NCI-H1048 (cell line): ENCODE results near the gene APBB1IP.

Experiments used
- DNase-seq: peaks from one replicate; lab custom pipeline; 2025; lab: John Stamatoyannopoulos, UW

The APBB1IP gene

DNA sequence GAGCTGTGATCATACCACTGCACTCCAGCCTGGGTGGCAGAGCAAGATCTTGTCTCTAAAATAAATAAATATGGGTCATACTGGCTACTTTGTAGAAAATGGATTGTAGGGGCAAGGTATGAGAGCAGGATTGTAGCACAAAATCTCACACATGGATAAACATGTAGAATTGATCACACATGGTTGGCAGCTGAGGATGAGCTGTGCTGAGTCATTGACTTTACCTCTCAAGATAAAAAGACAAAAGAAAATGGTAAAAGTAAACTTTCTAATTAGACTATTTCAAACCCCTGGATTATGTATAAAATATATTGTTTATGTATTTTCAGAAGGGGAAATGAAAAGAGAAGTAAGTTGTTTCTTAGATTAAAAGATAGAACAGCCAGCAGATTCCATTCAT, 69.3 kb downstream of the APBB1IP start:
- no peak for DNase-seq

DNA sequence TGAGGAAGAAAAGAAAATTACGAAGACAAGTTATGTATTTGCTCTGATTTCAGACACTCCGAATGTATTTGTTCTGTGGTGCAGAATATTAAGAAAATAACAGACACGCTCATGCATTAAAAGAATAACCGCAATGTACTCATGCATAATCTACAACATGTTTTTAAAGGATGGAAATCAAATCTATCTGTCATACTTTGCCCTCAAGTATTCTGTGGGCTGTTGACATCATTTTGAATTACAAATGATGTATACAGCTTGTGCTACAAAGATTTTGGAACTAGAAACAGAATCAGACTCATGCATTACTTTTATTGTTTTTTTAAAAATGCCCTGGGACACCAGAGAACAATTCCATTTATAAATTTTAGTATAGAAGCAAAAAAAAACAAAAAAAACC, 69.9 kb downstream of the APBB1IP start:
- DNase-seq: no peak

GRCh38 chr10:26509307-26509706, 71.2 kb downstream of the APBB1IP start:
- DNase-seq: no peak

GRCh38 chr10:26513101-26513500, 75.0 kb downstream of the APBB1IP start:
- DNase-seq: no peak

DNA sequence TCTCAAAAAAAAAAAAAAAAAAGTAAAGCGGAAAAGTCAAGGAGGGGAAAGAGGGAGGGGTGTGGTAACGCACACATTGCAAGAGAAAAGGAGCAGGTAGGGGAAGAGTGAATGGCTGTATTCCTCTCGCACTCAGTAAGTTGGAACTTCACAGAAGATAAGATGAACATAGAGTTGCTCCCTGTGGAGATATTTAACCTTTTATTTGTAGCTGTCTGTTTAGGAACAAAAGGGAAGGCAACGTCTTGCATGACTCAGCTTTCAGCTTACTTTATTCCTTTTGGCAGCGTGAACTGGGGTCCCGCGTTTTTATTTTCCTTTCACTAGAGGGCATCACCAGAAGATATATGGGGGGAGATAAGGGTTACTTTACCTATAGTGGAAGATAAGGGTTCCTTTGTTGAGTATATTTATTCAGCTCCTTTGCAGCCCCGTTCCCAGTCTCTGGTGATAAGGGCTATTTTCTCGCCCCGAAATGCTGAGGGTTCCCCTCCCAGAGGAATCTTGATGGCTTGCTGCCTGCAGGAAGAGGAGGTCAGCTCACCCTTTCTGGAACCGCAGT, 78.5 kb downstream of the APBB1IP start:
- no peak for DNase-seq

GRCh38 chr10:26517141-26517867, 79.2 kb downstream of the APBB1IP start:
- DNase-seq: no peak

GRCh38 chr10:26519803-26520202, 81.7 kb downstream of the APBB1IP start:
- DNase-seq: no peak

DNA sequence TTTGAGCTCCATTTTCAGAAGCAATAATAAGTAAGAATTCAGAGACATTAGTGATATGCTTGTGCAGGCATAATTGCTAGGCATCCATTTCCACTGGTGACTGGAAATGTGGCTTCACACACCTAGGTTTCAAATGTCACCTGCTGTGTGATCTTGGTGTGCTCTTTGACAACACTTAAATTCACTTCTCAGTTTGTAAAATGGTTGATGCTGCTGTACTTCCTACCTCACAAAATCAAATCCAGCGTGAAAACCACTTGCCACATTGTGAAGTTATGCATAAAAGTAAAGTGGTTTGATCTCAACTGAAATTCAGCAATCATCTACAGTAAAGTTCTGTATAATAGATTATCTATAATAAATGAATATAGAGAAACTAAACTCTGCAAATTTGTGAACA, 82.4 kb downstream of the APBB1IP start:
- no peak for DNase-seq

DNA sequence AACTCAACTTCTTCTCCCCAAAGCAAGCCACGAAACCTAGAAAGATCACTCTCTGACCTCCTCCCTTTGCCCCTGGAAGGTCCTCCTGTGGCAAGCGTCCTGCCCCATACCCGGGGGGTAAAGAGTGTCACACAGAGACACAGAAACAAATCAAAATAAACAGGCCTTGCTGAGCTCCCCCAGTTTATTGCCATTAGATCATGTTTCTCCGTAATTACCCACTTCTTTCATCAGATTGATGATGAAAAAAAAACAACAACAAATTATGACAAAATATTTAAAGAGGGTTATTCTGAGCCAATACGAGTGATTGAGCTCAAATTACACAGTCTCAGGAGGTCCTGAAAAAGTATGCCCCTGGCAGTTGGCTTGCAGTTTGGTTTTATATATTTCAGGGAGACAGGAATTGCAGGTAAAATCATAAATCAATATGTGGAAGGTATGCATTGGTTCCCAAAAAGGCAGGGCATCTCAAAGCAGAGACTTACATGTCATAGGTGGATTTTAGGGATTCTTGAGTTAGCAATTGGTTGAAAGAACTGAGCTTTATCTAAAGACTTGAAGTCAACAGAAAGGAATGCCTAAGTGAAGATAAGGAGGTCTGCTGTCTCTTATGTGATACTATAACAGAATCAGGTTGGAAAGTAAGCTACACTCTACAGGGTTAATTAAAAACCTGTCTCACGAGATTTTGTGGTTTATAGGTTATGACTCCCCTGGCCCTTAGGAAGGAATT, 86.2 kb downstream of the APBB1IP start:
- DNase-seq: no peak

DNA sequence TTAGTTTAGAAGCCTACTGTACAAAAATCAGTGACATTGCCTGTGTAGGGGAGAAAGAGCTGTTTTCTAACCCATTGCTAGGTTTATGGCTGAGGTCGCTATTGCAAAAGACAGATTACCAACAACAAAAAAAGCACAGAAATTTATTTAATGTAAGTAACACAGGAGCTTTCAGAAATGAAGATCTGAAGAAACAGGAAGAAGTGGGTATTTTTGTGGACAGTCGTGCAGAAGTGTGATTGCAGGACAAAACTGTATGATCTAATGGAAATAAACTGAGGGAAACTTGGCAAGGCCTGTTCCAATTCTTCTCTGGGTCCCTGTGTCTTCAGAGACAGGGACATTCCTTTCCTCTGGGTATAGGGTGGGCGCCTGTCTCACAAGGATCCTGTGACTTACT, 87.4 kb downstream of the APBB1IP start:
- DNase-seq: no peak

- no peak for DNase-seq
These were observed 88.9 kb downstream of the APBB1IP start for GRCh38 chr10:26527018-26527417.

GRCh38 chr10:26528048-26528447, 89.9 kb downstream of the APBB1IP start:
- DNase-seq: no peak

DNA sequence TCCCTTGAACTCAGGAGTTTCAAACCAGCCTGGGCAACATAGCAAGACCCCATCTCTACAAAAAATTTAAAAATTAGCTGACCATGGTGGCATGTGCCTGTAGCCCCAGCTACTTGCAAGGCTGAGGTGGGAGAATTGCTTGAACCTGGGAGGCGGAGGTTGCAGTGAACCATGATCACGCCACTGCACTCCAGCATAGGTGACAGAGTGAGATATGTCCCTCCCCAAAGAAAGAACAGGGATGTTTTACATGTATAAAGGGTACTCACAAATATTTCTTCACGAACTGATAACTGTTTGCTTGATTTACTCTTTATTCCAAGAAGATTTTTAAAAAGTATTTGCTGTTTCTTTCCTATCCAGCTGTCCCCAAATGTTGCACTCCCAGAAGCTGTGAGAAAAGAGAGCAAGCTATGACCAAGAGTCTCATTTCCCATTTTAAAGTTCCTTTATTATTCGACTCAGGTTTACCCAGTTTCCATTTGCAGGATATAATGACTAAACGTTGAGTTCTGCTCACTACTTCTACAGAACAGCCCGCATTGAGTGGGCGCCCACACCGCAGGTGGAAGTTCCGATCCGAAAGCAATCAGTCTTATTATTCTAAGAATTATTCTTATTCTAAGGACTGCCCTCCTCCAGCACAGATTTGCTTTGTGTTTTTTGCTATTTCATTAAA, 90.7 kb downstream of the APBB1IP start:
- DNase-seq: no peak

DNA sequence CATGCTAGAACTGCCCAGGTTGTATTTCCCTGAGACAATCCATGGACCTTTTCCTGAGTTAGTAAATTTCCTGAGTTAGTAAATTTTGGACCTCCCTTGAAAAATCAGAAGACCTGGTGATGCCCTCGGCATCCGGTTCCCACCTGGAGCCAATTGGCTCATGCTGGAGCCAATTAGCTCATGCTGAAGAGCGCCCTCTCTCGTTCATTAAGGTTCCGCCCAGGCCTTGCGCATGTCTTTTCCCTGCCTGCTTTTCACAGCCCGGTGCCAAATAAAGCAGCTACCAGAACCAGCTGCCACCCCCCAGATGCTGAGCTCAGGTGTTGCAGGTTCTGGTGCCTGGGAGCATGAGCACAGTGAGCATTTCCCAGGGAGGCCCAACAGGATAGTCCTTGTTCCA, 96.2 kb downstream of the APBB1IP start:
- DNase-seq: no peak

DNA sequence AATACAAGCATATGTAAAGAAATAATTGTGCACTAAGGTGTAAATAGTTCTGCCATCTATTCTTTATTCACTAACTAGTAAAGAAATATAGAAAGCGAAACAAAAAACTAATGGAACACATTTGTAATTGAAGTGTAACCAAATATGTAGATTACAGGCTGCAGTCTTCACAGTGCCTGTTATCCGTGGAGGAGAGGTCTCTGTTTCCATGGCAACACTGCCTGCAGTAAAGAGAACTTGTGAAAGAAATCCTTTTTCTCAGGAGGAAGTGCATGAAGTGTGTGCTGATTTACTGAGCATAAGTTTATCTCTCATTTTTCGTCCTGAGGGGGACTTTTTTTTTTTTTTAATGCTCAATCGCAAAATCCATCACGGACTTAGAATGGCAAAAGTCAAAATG, 102.5 kb downstream of the APBB1IP start:
- no peak for DNase-seq

- DNase-seq: no peak
These were observed 105.6 kb downstream of the APBB1IP start for GRCh38 chr10:26543567-26544306.

DNA sequence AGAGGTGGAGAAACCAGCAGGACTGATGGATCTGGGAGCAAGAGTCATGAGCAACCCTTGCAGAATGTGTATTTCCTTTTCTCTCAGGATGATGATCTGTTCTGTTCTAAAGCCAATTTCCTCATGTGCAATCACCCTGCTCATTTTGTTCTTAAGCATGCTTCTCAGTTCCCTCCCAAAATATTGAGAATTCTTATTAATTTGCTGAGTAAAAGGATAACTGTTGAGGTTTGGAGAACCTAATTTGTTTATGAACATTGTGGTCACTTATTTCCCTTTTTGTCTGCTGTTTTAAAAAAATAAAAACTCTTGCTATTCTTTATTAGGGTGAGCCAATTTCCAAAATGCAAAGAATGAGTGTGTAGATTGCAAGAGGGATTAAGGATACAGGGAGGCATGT, 106.8 kb downstream of the APBB1IP start:
- DNase-seq: no peak

- DNase-seq: no peak
These were observed 112.8 kb downstream of the APBB1IP start for GRCh38 chr10:26550774-26551526.

DNA sequence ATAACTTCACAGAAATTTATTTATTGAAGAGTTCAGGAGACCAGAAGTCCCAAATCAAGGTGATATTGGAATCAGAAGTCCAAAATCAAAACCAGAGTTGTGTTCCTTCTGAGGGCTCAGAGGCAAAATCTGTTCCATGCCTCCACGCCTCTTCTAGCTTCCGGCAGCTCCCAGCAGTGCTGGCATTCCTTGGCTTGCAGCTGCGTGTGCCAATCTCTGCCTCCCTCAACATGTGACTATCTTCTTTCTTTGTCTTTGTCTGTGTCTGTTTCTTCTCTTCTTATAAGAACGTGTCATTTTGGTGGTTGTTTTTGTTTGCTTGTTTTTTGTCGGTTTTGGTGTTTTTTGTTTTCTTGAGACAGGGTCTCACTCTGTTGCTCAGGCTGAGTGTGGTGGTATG, 116.1 kb downstream of the APBB1IP start:
- no peak for DNase-seq

DNA sequence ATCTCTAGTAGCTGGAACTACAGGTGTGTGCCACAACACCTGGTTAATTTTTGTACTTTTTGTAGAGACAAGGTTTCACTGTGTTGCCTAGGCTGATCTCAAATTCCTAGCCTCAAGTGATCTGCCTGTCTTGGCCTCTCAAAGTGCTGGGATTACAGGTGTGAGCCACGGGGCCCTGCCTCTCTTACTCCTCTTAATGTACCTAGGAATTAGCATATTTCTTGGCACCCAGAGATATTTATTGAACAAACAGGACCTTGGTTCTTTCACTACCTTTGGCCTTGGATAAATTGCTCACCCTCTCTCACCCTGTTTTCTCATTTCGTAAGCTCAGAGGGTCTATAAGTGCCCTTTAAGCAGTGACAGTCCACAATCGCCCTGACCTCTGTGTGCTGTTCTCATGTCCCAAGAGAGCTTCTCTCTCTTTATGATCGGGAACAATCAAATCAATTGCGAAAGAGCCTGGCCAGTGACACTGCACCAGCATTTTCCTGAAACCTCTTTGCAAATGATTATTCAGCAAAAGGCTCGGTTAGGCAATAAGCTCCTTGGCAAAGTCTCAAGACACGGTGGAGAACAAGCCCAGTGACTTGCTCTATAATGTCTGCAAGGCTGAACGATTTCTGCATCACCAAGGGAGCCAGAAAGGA, 117.7 kb downstream of the APBB1IP start:
- no peak for DNase-seq
